Measurements from ENCODE around the gene OR10H5.

DNA sequence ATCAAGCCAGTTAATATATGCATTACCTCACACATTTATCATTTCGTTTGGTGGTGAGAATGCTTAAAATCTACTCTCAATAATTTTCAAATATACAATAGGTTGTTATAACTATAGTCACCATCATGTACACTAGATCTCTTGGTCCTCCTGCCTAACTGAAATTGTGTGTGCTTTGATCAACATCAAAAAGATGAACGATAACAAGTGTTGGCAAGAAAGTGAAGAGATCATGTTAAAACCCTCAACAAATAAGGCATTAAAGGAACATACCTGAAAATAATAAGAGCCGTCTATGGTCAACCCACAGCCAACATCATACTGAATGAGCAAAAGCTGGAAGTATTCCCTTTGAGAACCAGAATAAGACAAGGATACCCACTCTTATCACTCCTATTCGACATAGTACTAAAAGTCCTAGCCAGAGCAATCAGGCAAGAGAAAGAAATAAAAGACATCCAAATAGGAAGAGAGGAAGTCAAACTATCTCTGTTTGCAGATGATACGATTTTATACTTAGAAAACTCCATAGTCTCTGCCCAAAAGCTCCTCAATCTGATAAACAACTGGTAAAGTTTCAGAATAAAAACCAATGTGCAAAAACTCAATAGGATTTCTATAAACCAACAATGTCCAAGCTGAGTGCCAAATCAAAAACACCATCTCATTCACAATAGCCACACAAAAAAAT is 55.9 kb downstream of the OR10H5 start:
- TF ChIP-seq POLR2AphosphoS5 (IDR thresholded peaks at IDR 0.05; ENCODE audit: low read depth, low read length) (no peak), TAF1 (IDR thresholded peaks at IDR 0.05; ENCODE audit: borderline replicate concordance, low read depth, low read length) (no peak)
